Left hindlimb (tissue), 1 donor: ENCODE data around the gene AADACL3.
"Not testable (repeated sequence)": the region's sequence is repeated elsewhere in the genome, so short reads cannot be mapped to it uniquely, and the experiment has no call there.

ENCODE experiments used
- DNase-seq: peaks from one replicate; pipeline ENCODE4 v3.0.0-alpha.2; 2018

The AADACL3 gene

GRCh38 chr1:12714710-12715475, 1.0 kb upstream of the AADACL3 start:
- DNase-seq, result no peak

GRCh38 chr1:12717301-12717838, 1.5 kb downstream of the AADACL3 start:
- DNase-seq, result no peak

- DNase-seq, result no peak
These were observed 6.7 kb downstream of the AADACL3 start for GRCh38 chr1:12722626-12723025.

- no peak for DNase-seq
These were observed 12.5 kb downstream of the AADACL3 start for GRCh38 chr1:12728391-12728790.

- DNase-seq, result no peak
These were observed 14.2 kb downstream of the AADACL3 start for GRCh38 chr1:12730156-12730555.

GRCh38 chr1:12731084-12731483, 15.2 kb downstream of the AADACL3 start:
- DNase-seq, result not testable (repeated sequence)

- no peak for DNase-seq
These were observed 18.7 kb downstream of the AADACL3 start for GRCh38 chr1:12734651-12735050.

- no peak for DNase-seq
These were observed 23.0 kb downstream of the AADACL3 start for GRCh38 chr1:12738934-12739333.

- DNase-seq, result no peak
These were observed 23.7 kb downstream of the AADACL3 start for GRCh38 chr1:12739613-12740012.

GRCh38 chr1:12741946-12742345, 26.0 kb downstream of the AADACL3 start:
- no peak for DNase-seq

- DNase-seq, result no peak
These were observed 29.4 kb downstream of the AADACL3 start for GRCh38 chr1:12745126-12745991.

GRCh38 chr1:12745992-12746323, 30.0 kb downstream of the AADACL3 start, which contains the start of gene CFAP107:
Gene CFAP107 (plus strand): TSS chr1:12746200. CDS start chr1:12746431, 231 bp downstream.
- DNase-seq, result no peak

- DNase-seq, result no peak
These were observed 33.0 kb downstream of the AADACL3 start for GRCh38 chr1:12748778-12749355.

GRCh38 chr1:12754738-12755137, 38.8 kb downstream of the AADACL3 start:
- DNase-seq, result no peak

- no peak for DNase-seq
These were observed 40.4 kb downstream of the AADACL3 start for GRCh38 chr1:12756273-12756672.

- DNase-seq, result no peak
These were observed 41.0 kb downstream of the AADACL3 start for GRCh38 chr1:12756768-12757413.

- no peak for DNase-seq
These were observed 41.9 kb downstream of the AADACL3 start for GRCh38 chr1:12757836-12758235.

- DNase-seq, result no peak
These were observed 44.4 kb downstream of the AADACL3 start for GRCh38 chr1:12760256-12760795.

- no peak for DNase-seq
These were observed 45.9 kb downstream of the AADACL3 start for GRCh38 chr1:12761781-12762180.

GRCh38 chr1:12762766-12763165, 46.9 kb downstream of the AADACL3 start:
- DNase-seq, result no peak

- no peak for DNase-seq
These were observed 47.6 kb downstream of the AADACL3 start for GRCh38 chr1:12763479-12763878.

- DNase-seq, result no peak
These were observed 48.1 kb downstream of the AADACL3 start for GRCh38 chr1:12764016-12764415.

- DNase-seq, result no peak
These were observed 53.1 kb downstream of the AADACL3 start for GRCh38 chr1:12769031-12769430.
